GM19240 (cell line): ENCODE results near the gene EIF4G3.
"Not testable (repeated sequence)": the region's sequence is repeated elsewhere in the genome, so short reads cannot be mapped to it uniquely, and the experiment has no call there.

Source experiments
- DNase-seq: peaks from one replicate; pipeline ENCODE4 v3.0.0; 2011; ENCODE audit warnings: low spot score; ENCODE audit not compliant: insufficient read length

The EIF4G3 gene

DNA sequence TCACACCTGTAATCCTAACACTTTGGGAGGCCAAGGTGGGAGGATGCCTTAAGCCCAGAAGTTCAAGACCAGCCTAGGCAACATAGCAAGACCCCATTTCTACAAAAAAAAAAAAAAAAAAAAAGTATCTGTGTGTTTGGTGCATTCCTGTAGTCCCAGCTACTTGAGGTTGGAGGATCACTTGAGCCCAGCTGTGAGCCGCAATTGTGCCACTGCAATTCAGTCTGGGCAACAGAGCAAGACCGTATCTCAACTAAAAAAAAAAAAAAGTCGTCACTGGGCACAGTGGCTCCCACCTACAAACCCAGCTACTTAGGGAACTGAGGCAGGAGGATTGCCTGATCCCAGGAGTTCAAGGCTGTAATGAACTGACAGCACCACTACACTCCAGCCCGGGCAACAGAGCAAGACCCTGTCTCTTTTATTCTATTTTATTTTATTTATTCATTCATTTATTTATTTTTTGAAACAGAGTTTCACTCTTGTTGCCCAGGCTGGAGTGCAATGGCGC is 8.6 kb upstream of the EIF4G3 start:
- DNase-seq: no peak

DNA sequence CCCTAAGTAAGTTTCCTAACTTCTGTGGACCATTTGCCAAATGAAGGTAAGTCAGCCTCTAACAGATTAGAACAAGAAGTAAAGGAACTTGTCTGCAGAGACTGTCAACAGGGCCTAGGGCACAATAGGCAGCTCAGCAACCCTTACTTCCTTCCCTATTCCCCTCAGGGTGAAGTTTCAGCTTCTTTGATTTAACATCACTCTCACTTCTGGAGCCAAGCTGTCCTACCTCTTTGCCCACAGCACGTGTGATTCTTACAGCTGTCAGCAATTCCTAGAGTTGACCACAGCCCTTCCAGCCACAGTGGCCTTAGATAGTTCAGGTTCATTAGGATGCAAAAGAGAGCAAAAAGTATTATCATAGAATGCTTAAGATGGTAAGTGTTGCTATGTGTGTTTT is 7.6 kb upstream of the EIF4G3 start:
- DNase-seq: no peak

DNA sequence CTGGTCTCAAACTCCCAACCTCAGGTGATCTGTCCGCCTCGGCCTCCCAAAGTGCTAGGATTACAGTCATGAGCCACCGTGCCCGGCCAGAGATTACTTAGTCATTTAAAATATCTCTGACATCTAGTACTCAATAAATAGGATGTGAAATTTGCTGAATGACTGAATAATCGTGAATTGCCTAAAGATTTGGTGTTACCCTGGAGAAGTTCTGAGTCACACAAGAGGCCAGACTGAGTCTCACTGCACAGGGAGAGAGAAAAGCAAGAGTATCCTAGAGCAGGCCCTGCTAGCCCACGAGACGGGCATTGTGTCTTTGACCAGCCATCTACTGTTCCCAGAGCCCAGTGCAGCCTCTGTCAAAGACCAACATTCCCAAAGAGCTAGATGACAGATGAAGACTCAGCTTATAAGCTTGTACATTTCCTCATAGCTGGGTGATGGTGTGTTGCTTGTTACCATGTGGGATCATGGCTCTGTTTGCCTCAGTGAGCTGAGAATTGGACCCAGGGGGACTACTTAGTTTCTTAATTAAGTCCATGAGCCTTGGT is 5.6 kb upstream of the EIF4G3 start:
- no peak for DNase-seq

DNA sequence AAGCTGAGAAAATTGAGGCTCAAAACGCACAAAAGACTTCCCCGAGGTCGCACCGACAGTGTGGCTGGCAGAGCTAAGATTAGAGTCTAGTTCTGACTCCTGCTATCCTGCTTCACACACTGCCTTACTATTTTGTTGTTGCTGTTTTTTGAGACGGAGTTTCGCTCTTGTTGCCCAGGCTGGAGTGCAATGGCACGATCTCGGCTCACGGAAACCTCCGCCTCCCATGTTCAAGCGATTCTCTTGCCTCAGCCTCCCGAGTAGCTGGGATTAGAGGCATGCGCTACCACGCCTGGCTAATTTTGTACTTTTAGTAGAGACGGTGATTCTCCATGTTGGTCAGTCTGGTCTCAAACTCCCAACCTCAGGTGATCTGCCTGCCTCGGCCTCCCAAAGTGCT is 1.6 kb upstream of the EIF4G3 start:
- DNase-seq: not testable (repeated sequence)

DNA sequence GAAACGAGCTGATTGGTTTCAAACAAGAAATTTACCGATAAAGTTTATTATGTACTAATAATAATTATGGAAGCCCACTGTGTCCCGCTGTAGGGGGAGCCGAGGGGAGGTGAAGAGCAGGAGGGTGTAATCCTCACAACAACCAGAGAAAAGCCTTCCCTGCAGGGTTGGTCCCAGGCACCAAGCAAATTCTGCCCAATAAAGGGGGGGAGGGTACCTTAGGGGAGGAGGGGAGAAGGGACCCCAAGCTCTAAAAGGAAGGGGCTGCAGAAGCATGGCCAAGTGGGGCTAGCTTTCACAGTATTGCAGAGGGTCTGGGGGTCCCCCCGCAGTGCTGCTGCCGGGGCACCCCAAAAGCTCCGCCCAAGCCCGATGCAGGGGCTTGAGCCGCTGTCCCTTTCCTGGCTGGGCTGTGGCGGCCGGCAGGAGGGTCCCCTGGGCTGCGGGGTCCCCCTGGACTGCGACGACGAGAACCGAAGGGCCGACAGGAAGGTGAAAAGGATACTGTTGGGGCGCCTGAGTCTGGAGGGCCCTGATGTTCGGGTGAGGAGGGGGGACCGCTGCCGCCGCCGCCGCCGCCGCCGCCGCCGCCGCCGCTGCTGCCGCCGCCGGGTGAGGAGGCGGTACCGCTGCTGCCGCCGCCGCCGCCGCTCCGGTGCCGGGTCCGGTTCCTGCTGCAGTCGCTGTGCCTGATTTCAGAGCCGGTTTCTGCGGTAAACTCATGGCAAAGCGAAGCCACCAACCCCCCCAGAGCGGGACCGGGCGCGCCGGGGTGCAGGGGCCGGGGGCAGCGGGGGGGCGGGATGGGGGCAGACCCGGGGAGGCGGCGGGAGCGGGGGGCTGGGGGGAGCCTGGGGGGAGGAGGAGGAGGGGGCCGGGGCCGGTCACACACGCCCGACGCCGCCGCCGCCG is 771 bp downstream of the EIF4G3 start:
- no peak for DNase-seq

DNA sequence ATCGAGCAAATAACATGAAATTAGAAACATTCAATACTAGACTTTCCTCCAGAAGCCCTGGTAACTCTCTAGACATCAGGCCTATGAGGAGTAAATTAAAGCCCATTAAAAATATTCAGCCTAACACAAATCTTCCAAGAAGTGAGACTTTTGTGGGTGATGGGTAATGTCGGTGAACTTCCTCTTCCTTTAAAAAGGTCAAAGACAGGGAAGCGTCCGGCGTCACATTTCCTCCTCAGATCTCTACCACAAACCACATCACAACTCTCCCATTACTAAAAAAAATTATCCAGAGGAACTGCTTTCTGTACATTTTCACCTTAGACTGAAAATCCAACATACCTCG is 1.4 kb downstream of the EIF4G3 start:
- no peak for DNase-seq

DNA sequence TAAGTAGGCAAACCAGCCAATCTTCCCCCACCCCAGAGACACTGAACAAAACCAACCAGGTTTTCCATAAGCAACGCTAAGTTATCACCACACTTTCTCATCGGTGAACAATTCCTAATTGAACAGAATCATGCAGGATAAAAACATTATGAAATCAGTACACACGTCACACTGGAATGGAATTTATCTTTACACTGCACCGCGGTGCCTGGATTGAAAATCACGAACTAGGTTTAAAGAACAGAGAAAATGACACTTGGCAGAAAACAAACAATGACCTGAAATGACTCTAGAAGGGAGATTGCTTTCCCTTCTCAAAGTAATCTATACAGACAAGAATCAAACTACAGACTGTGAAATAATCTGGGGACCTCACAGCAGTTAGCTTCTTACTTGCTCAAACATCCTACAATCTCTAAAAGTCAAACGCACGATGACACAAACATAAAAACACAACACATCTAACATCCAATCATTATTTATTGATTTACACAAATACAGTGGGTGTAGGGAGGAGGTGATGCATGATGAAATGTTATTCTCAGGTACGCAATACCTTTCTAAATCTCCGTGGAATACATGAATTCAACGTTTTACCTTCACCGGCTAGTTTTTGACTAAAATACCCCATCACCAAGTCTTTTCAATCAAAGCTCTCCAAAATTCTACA is 1.9 kb downstream of the EIF4G3 start:
- no peak for DNase-seq

DNA sequence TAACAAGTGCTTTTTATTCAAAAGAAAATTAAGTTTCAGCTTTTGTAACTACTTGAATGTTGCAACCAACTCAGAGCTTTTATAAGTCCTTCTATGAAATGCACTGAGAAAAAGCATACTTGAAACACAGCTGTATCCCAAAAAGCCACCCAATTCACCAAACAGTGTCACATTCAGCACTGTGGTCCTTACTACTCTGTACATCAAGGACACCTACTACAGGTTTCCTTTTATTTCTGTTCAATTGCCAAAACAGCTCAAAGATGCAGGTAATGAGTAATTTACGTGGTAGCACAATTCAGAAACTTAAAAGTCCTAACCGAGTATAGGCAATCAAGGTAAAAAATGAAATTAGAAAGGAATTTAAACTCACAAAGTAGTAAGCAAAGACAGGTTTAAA is 2.5 kb downstream of the EIF4G3 start:
- DNase-seq: no peak

DNA sequence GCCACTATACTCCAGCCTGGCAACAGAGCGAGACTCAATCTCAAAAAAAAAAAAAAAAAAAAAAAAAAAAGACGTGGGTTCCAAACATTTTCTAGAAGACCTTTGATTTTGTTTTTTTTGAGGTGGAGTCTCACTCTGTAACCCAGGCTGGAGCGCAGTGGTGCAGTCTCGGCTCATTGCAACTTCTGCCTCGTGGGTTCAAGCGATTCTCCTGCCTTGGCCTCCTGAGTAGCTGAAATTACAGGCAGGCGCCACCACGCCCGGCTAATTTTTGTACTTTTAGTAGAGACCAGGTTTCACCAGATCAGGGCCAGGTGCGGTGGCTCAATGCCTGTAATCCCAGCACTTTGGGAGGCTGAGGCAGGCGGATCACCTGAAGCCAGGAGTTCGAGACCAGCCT is 3.6 kb downstream of the EIF4G3 start:
- DNase-seq: not testable (repeated sequence)

DNA sequence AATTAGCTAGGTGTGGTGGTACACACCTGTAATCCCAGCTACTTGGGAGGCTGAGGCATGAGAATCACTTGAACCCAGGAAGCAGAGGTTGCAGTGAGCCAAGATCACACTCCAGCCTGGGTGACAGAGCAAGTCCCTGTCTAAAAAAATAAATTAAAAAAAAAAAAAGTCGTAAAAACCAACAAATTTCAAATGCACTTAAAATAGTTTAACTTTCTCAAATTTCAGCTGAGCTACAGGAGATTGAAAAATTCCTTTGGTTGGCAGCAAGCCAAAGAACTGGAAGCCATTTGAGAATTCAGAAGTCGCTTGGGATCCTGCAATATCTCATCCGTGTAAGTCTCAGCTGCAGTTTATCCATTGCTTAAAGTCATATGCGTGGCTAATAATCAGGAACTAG is 5.9 kb downstream of the EIF4G3 start:
- DNase-seq: not testable (repeated sequence)

DNA sequence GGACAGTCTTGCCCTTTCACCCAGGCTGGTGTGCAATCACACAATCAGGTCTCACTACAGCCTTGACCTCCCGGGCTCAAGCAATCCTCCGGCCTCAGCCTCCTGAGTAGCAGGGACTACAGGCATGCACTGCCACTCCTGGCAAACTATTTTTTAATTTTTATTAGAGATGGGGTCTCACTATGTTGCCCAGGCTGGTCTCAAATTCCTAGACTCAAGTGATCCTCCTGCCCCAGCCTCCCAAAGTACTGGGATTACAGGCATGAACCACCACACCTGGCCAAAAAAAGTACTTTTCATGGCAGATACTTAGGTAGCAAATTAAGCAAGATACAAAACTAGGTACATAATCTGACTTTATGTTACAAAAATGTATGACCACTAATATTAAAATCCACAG is 8.3 kb downstream of the EIF4G3 start:
- DNase-seq: no peak

DNA sequence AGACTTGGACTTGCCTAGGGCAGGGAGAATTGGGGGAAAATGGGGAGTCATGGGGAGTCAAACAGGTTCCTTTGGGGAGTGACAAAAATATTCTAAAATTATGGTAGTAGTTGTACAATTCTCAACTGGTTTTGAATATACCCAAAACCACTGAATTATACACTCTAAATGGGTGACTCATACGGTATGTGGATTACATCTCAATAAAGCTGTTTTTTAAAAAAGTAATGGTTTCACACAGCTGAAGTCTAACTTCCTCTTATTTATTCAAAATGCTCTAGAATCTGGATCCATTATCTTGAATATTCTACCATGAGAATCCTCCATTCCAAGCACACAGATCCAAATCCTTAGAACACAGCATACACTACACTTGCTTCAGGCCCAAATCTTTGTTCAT is 11.1 kb downstream of the EIF4G3 start:
- DNase-seq: no peak

DNA sequence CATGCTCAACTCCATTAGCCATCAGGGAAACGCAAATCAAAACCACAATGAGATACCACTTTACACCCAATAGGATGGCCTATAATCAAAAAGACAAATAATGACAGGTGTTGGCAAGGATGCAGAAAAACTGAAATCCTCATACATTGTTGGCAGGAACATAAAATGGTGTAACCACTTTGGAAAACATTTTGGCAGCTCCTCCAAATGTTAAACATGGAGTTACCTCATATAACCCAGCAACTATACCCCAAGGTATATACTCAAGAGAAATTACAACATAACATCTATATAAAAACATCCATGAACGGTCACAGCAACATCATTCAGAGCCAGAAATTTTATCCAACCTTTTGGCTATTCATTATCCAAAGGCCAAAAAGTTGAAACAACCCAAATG is 11.6 kb downstream of the EIF4G3 start:
- no peak for DNase-seq

DNA sequence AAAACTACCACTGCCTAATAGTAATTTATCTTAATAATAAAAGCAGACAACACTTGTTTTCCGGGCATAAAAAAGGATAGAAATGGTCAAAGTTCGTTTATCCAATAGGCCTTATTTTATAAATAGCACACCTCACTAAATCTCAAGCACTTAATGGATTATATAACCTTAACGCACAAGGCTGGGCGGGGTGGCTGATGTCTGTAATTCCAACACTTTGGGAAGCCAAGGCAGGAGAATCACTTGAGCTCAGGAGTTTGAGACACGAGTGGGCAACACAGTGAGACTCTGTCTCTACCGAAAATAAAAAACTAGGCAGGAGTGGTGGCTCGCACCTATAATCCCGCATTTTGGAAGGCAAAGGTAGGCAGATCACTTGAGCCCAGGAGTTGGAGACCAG is 12.4 kb downstream of the EIF4G3 start:
- DNase-seq: no peak

DNA sequence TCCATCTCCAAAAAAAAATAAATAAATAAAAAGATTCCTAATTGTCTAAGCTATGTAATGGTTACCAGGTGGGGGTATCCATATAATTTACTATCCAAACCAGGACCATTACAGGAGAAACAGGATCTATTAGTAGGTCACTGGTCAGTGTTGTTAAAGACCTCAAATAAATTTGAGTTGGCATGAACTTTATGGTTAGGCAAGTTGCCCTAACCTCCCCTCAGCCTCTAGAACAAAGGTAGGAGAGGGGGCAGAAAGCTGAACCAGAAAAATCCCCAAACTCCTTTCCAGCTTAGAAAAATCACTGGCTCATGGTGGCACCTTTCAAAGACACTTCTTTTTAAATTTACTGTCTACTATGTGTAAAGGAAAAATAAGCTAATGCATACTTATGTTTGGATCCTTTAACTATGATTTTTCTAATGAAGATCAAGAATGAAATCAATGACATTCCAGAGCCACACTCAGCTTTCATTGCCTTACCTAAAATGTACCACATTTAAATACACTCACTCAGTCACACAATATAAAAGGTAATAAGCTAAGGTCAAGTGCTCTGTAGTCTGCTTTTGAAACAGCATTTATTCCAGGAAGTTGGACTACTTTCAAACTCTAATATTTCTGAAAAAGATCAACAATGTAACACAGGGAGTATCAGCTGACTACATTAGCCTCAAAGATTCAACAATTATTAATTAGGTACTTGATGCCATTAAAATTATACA is 13.8 kb downstream of the EIF4G3 start:
- no peak for DNase-seq

DNA sequence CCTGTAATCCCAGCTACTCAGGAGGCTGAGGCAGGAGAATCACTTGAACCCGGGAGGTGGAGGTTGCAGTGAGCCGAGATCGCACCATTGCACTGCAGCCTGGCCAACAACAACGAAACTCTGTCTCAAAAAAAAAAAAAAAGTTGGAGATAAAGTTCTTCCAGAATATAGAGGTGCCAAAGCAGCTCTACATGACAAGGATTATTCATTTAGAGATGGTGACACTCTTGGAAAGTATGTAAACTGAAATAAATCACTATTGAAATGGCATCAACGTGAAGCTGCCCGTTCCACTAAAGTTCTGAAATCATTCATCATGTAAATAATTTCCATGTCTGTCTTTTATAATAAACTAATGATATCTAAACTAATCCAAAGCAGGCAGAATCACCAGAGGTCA is 14.9 kb downstream of the EIF4G3 start:
- no peak for DNase-seq

DNA sequence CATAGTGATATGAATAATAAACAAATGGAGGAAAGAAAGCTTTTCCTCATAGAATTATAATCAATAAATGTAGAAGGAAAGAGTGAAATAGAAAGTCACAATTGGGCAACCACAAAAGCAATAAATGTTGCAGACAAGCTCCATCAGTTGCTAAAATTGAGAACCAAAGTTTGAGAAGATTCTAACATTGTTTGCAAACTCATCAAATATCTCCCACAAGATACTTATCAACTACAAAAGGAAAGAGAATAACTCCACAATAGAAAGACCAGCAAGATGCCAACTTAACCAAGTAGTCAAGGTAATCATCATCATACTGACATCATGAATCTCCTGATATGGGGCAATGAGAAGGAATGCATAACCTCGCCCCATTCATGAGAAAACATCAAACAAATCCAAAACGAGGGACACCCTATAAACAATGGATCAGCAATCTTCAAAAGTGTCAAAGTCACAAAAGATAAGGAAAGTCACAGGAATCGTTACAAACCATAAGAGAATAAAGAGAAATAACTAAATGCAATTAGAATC is 16.4 kb downstream of the EIF4G3 start:
- no peak for DNase-seq

DNA sequence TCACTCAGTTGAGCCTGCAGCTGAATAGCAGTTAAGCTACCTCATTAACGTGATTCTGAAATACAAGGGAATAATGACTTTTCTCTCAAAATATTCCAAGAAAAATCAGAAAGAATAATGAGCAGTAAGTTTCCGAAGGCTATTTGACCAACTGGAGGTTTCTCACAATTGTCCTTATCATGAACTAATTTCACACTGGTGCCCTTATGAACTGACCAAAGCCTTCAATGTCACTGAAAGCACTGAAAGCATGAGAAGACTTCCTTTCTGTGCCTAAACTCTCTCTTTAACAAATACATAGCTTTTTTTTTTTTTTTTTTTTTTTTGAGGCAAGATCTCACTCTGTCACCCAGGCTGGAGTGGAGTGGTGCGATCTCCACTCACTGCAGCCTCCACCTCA is 18.8 kb downstream of the EIF4G3 start:
- no peak for DNase-seq

DNA sequence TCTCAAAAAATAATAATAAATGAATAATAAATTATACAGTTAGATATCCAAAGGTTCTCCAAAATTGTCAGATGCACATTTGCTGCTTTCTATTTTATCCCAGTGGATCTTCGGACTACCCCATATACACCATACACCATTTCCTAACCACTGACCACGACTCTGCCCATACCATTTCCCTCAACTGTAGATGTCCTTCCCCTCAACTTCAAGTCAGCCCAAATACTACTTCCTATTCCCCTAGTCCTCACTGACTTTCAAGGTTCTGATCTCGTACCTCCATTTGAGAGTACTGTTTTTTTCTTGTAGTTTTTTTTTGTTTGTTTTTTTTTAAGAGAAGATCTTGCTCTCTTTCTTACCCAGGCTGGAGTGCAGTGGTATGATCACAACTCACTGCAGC is 19.6 kb downstream of the EIF4G3 start:
- no peak for DNase-seq

DNA sequence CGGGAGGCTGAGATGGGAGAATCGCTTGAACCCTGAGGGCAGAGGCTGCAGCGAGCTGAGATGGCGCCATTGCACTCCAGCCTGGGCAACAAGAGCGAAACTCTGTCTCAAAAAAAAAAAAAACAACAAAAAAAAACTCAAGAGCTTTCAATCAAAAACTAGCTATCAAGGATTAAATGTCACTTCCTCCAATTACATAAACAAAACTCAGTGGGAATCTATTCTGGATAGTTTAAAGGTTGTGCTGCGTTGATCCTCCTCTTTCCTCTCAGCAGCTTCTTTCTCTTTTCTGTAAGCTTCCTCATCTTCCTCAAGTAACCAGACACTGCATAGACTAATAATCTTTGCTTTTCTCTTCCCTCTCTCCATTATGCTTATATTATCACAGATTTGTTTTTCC is 20.7 kb downstream of the EIF4G3 start:
- no peak for DNase-seq

DNA sequence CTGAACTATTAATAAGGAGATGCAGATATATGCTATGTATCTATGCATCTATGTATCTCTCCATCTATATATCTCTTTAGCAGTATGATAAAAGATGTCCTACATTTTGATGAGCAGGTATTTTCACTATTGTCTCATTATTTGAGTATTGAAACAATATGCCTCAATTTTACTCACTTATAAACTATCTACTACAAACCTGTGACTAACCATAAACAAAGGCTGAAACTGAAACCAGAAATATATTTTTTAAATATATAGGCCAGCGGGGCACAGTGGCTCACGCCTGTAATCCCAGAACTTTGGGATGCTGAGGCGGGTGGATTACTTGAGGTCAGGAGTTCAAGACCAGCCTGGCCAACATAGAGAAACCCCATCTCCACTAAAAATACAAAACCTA is 22.0 kb downstream of the EIF4G3 start:
- no peak for DNase-seq

DNA sequence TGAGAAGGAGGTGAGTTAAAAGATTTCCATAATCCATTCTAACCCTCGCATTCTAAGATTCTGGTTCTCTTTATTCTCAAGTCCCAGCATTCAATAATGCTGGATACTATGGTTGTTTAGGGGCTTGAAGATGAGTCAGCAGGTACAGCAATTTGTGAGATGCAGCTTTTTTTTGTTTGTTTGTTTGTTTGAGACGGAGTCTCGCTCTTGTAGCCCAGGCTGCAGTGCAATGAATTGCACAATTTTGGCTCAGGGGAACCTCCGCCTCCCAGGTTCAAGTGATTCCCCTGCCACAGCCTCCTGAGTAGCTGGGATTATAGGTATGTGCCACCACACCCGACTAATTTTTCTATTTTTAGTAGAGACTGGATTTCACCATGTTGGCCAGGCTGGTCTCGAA is 23.3 kb downstream of the EIF4G3 start:
- DNase-seq: no peak
